ENCODE measurements around the gene E2F2. TPM values are rescaled to one million over a fixed set of nuclear protein-coding genes. Genes with fewer than 3 reads are reported as not detected.
A peak's percentile ranks its signal among the peaks of the same experiment; 100 is the strongest.
"Not testable (repeated sequence)": the region's sequence is repeated elsewhere in the genome, so short reads cannot be mapped to it uniquely, and the experiment has no call there.

The E2F2 gene
- total RNA-seq, 6 donors from 2014 or later = 0.69 to 1.9 (median 1.1) TPM

GRCh38 chr1:23543707-23544443 lies 12.8 kb upstream of the E2F2 start:
- Histone ChIP-seq H3K36me3 (no peaks in the 10 kb centered on the region), H3K27ac (no peak overlapping the region), H3K4me1 (peaks cover 22 to 42% (median 37%) of the 10 kb centered on the region in 4 donors), H3K9me3 (no peaks in the 10 kb centered on the region), H3K4me3 (no peak overlapping the region), H3K27me3 (no peaks in the 10 kb centered on the region)
- no peak for DNase-seq
- 71 to 80% methylated on average over 8 of the region's 8 CpGs for WGBS, 2 donors
- TF ChIP-seq, protein P1, sequence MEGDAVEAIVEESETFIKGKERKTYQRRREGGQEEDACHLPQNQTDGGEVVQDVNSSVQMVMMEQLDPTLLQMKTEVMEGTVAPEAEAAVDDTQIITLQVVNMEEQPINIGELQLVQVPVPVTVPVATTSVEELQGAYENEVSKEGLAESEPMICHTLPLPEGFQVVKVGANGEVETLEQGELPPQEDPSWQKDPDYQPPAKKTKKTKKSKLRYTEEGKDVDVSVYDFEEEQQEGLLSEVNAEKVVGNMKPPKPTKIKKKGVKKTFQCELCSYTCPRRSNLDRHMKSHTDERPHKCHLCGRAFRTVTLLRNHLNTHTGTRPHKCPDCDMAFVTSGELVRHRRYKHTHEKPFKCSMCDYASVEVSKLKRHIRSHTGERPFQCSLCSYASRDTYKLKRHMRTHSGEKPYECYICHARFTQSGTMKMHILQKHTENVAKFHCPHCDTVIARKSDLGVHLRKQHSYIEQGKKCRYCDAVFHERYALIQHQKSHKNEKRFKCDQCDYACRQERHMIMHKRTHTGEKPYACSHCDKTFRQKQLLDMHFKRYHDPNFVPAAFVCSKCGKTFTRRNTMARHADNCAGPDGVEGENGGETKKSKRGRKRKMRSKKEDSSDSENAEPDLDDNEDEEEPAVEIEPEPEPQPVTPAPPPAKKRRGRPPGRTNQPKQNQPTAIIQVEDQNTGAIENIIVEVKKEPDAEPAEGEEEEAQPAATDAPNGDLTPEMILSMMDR (IDR thresholded peaks at IDR 0.05) = no peak
- no peak for ATAC-seq (ENCODE audit: low FRiP score in 2 of 2)

DNA sequence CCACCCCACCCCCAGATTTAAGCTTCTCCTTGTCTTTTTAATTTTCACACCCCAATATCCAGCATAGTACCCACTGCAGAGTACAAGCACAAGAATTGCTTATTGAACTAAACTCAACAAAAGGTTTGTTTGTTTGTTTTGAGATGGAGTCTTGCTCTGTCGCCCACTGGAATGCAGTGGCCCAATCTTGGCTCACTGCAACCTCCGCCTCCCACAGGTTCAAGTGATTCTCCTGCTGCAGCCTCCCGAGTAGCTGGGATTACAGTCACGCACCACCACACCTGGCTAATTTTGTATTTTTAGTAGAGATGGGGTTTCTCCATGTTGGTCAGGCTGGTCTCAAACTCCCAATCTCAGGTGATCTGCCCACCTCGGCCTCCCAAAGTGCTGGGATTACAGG lies 11.9 kb upstream of the E2F2 start:
- WGBS, 2 donors = 85 to 87% methylated on average over 5 of the region's 5 CpGs
- DNase-seq = not testable (repeated sequence)

DNA sequence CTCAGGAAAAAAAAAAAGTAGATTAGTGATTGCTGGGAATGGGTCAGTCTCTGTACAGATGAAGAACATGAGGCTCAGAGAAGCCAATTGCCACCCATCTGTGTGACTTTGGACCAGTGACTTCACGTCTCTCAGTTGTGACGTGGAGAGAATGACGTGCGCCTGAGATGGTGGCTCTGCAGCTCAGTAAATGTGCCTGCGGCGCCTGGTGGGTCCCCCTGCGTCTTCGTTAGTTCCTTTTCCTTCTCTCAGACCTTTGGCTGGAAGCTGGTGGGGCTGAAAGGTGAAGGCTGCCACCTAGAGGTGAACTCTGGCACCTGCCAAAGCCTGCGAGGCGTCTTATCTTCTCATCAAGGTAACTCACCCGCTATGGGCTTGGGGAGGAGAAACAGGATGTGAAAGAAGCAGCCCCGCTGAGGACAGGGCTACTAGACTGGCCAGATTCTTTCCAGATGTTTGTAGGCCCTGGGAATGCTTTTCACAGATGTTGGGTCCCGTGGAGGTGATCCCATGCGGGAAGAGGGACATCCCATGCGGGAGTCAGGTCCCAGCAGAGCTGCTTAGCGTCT lies 8.7 kb upstream of the E2F2 start:
- peak; percentile 93 to 95 for ATAC-seq (ENCODE audit: low FRiP score in 2 of 2)
- WGBS, 2 donors = 1 to 3% methylated on average over 16 of the region's 16 CpGs
- Histone ChIP-seq H3K27ac (no peak overlapping the region), H3K9me3 (no peaks in the 10 kb centered on the region), H3K4me3 (peak overlapping the region in 1 of 4 donors; percentile 11), H3K4me1 (peaks cover 2 to 12% (median 9%) of the 10 kb centered on the region in 4 donors), H3K27me3 (no peaks in the 10 kb centered on the region), H3K36me3 (no peaks in the 10 kb centered on the region)
- peak in 1 of 2 donors; percentile 92 for DNase-seq
- TF ChIP-seq, protein P1 (IDR thresholded peaks at IDR 0.05) = peak; percentile 88 to 94 (median 92)
- TF ChIP-seq POLR2A (IDR thresholded peaks at IDR 0.05) (no peak), EP300 (IDR thresholded peaks at IDR 0.05) (no peak), POLR2AphosphoS5 (IDR thresholded peaks at IDR 0.05) (no peak)

More for the DNA sequence above, 11.9 kb upstream of the E2F2 start:
- not testable (repeated sequence) for H3K4me3 ChIP-seq; H3K27ac ChIP-seq; H3K9me3 ChIP-seq; H3K36me3 ChIP-seq; ATAC-seq (ENCODE audit: low FRiP score in 2 of 2); H3K27me3 ChIP-seq
- peaks cover 13 to 33% (median 30%) of the 10 kb centered on the region in 4 donors for H3K4me1 ChIP-seq

- no peak overlapping the region for H3K4me3 ChIP-seq
Observed at GRCh38 chr1:23537296-23537973, 6.4 kb upstream of the E2F2 start.

More at GRCh38 chr1:23537296-23537973, 6.4 kb upstream of the E2F2 start:
- 66 to 68% methylated on average over 9 of the region's 9 CpGs for WGBS, 2 donors
- Histone ChIP-seq H3K4me1 (peaks cover 9 to 24% (median 13%) of the 10 kb centered on the region in 4 donors), H3K36me3 (no peaks in the 10 kb centered on the region), H3K9me3 (no peaks in the 10 kb centered on the region), H3K27me3 (no peaks in the 10 kb centered on the region), H3K27ac (no peak overlapping the region)
- no peak for TF ChIP-seq EP300 (IDR thresholded peaks at IDR 0.05)
- TF ChIP-seq, protein P1 (IDR thresholded peaks at IDR 0.05) = no peak
- no peak for TF ChIP-seq POLR2A (IDR thresholded peaks at IDR 0.05)
- no peak for TF ChIP-seq POLR2AphosphoS5 (IDR thresholded peaks at IDR 0.05)
- DNase-seq (no peak), ATAC-seq (ENCODE audit: low FRiP score in 2 of 2) (no peak)
